GM03348 (cell line): ENCODE data around the gene RSAD1.
A peak's percentile ranks its signal among the peaks of the same experiment; 100 is the strongest.

Experiments
- DNase-seq: peaks from one replicate; pipeline ENCODE4 v3.0.0; 2012; ENCODE audit warnings: low spot score

Gene RSAD1

DNA sequence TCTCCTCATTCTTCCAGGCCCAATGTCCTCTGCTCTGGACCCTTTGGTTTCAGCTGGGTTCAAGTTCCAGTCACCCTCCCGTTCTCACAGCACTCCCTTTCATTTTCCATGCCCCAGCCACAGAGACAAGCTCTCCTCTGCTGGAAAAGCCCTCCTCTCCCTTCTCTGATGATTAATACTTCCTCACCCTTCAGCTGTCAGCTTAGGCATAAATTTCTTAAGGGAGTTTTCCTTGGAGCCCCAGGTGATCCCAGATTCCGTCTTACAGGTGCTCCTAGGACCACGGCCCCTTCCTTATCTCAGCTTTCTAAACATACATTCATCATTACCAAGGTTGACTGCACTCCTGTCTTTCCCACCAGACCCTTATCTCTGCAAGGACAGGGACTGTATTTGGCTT lies 20.4 kb upstream of the RSAD1 start:
- no peak for DNase-seq

- DNase-seq: no peak
Observed at GRCh38 chr17:50458701-50459676, 19.7 kb upstream of the RSAD1 start.

DNA sequence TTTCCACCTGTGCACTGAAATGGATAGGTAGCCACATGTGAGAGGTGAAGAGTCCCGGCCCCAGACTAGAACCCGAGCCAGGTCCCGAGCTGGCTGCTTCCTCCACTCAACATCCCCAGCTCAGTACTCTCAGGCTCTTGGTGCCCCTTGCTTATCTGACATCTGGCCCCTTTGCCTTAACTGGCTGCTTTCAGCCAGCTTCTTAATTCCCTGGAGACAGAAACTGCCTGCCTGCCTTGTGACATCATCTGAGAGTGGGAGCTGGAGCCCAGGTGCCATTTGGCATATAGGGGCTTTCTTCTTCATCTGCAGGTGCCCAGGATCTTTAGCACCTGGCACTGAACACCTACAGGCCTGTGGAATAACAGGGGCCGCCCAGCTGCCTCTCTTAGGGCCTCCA lies 18.9 kb upstream of the RSAD1 start:
- no peak for DNase-seq

GRCh38 chr17:50460831-50461526 lies 17.7 kb upstream of the RSAD1 start:
- no peak for DNase-seq

DNA sequence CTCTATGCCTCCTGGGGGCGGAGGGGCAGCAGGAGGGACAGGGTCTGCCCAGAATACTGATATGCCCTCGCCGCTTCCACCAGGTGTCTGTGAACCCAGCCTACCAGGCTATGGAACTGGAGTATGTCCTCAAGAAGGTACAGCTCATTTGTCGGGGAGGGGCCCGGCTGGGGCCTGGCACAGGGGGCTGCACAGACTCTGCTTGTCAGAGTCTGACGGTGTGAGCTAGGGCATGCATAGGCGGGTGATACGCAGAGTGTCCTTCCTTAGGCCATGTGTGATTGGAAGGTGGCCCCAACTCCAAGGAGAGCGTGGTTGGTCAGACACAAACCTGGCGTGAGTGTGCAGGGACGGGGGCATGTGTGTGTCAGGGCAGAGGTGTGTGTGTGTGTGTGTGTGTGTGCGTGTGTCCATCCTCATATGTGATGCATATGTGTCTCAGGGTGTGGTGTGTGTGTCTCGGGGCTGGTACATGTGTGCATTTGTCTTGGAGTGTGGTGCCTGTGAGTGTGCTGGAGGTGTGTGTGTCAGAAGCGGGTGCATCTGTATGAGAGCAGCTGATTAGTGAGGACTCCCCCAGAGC lies 17.0 kb upstream of the RSAD1 start:
- DNase-seq: no peak

GRCh38 chr17:50462446-50462845 lies 16.2 kb upstream of the RSAD1 start:
- DNase-seq: no peak

- DNase-seq: no peak
Observed at GRCh38 chr17:50464121-50464520, 14.5 kb upstream of the RSAD1 start.

DNA sequence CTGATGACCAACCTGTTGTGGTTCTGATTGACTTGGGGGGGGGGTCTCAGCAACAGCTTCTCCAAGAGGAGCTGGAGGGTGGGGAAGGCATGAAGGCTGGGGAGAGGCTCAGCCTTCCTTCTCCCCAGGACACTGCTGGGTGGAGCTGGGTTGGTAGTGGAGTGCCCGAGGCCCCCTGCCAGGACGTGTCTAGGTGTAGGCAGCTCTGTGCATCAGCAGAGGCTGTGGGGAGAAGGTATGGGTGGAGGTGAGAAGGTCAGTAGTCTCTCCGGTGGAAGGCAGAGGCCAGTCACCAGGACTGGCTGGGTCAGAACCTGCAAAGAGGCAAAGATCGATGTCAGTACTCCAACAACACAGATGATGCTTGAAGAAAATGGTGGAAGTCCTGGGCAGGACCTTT lies 13.9 kb upstream of the RSAD1 start:
- no peak for DNase-seq

GRCh38 chr17:50465171-50465570 lies 13.5 kb upstream of the RSAD1 start:
- no peak for DNase-seq

DNA sequence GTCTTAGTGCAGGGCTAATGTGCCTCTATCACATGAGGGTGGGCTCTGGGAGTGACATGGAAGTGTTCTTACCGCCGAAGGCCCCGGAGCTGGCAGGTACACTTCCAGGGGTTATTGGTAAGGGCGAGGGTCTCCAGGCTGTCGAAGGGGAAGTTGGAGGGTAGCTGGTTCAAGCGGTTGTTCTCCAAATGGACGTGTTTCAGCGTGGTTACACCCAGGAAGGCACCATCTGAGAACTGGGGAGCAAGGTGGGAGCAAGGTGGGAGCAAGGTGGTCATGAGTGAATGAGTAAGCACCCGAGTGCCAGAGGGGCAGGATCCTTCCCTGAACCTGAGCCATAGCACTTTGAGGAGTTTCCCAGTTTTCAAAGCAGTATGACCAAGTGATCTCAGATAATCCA lies 13.0 kb upstream of the RSAD1 start:
- no peak for DNase-seq

- no peak for DNase-seq
Observed at GRCh38 chr17:50466371-50467113, 12.1 kb upstream of the RSAD1 start.

GRCh38 chr17:50467114-50467854 lies 11.4 kb upstream of the RSAD1 start:
- no peak for DNase-seq

DNA sequence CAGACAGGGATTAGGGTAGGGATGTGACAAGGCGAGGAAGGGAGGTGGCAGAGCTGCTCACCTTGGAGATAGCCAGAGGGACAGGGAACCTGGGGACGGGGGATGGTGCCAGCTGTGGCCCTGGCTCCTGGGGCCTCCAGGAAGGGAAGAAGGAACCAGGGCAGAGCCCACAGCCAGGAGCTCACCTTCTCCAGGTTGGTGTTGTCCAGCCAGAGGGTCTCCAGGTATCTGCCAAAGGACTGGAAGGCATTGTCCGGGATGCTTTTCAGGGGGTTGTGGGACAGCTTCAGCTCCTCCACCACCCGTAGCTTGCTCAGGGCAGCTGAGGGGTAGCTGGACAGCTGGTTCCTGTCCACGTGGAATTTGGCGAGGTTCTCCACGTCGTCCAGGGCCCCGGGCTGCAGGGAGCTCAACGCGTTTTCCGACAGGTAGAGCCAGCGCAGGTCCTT lies 10.8 kb upstream of the RSAD1 start:
- DNase-seq: no peak

GRCh38 chr17:50468304-50469207 lies 10.1 kb upstream of the RSAD1 start, which contains the start of gene CHAD:
TSS of gene CHAD (minus strand) at chr17:50468880. CDS start at chr17:50468813, 67 bp downstream.
- peak; percentile 70 for DNase-seq

- peak; percentile 53 for DNase-seq
Observed at GRCh38 chr17:50469208-50469605, 9.5 kb upstream of the RSAD1 start.

GRCh38 chr17:50469671-50470305 lies 8.9 kb upstream of the RSAD1 start:
- no peak for DNase-seq

DNA sequence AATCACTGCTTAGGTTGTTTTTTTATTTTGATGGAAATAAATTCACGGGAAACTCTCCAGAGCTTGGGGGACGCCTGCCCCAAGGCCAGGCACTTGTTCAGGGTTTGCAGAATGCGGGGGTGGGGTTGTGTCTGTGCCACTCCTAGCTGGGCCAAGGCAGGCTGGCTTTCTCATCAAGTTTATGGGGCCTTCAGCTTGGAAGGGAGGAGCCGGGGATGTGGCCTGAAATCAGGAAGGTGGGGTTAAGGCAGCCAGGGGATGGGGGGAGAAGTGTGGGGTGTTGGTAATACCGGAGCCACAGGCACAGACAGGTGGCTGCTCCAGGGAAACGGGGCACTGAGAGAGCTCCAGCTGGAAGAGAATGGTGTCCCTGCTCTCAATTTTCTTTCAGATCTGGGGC lies 8.2 kb upstream of the RSAD1 start:
- no peak for DNase-seq

GRCh38 chr17:50471009-50471905 lies 7.4 kb upstream of the RSAD1 start:
- no peak for DNase-seq

GRCh38 chr17:50472286-50472685 lies 6.4 kb upstream of the RSAD1 start:
- no peak for DNase-seq
